HEK293 (cell line): ENCODE results near the gene LBX2.

Experiments used
- ATF2 ChIP-seq: fragments of 450-650 bp; formaldehyde crosslinking; IDR thresholded peaks from 2 replicates; pipeline ENCODE4 v1.5.1; 2016; ENCODE audit warnings: missing biosample characterization, missing genetic modification characterization, low read depth
- CTCF ChIP-seq: fragments of 450-650 bp; formaldehyde crosslinking; IDR thresholded peaks from 2 replicates; pipeline ENCODE4 v1.5.1; 2016; ENCODE audit warnings: missing biosample characterization, missing genetic modification characterization
- EGR2 ChIP-seq: fragments of 450-650 bp; formaldehyde crosslinking; IDR thresholded peaks from 2 replicates; pipeline ENCODE4 v1.5.1; 2016; ENCODE audit warnings: low read depth, missing biosample characterization, missing genetic modification characterization
- KLF10 ChIP-seq: fragments of 450-650 bp; IDR thresholded peaks from 2 replicates; pipeline ENCODE4 v1.5.1; 2018; ENCODE audit warnings: missing biosample characterization, mild to moderate bottlenecking, missing genetic modification characterization
- MEIS1 ChIP-seq: sonication (generic); formaldehyde crosslinking; IDR thresholded peaks from 2 replicates; pipeline ENCODE4 v1.8.1; 2022; ENCODE audit warnings: missing genetic modification reagents, mild to moderate bottlenecking, borderline replicate concordance
- PBX3 ChIP-seq: sonication (generic); formaldehyde crosslinking; IDR thresholded peaks from 2 replicates; pipeline ENCODE4 v1.8.1; 2022; ENCODE audit warnings: mild to moderate bottlenecking, moderate library complexity, missing genetic modification reagents
- PRDM1 ChIP-seq: fragments of 450-650 bp; formaldehyde crosslinking; IDR thresholded peaks from 2 replicates; pipeline ENCODE4; 2016; ENCODE audit warnings: missing biosample characterization, missing genetic modification characterization
- REST ChIP-seq: fragments of 450-650 bp; formaldehyde crosslinking; IDR thresholded peaks from 2 replicates; pipeline ENCODE4 v1.5.1; 2016; ENCODE audit warnings: missing biosample characterization, missing genetic modification characterization
- SP2 ChIP-seq: fragments of 450-650 bp; formaldehyde crosslinking; IDR thresholded peaks from 2 replicates; pipeline ENCODE4 v1.5.1; 2016; ENCODE audit warnings: missing biosample characterization, missing genetic modification characterization
- ZBTB8A ChIP-seq: fragments of 450-650 bp; formaldehyde crosslinking; IDR thresholded peaks from 2 replicates; pipeline ENCODE4 v1.5.1; 2016; ENCODE audit warnings: missing biosample characterization, missing genetic modification characterization
- ZNF184 ChIP-seq: fragments of 450-650 bp; IDR thresholded peaks from 2 replicates; pipeline ENCODE4 v1.5.1; 2018; ENCODE audit warnings: missing biosample characterization, mild to moderate bottlenecking, missing genetic modification characterization
- ZNF701 ChIP-seq: fragments of 450-650 bp; formaldehyde crosslinking; IDR thresholded peaks from 2 replicates; pipeline ENCODE4 v1.5.1; 2016; ENCODE audit warnings: missing biosample characterization, missing genetic modification characterization
- ZNF785 ChIP-seq: fragments of 450-650 bp; formaldehyde crosslinking; IDR thresholded peaks from 2 replicates; pipeline ENCODE4 v1.5.1; 2016; ENCODE audit warnings: missing biosample characterization, missing genetic modification characterization

GRCh38 chr2:74527741-74528140, 28.3 kb upstream of the LBX2 start:
- TF ChIP-seq ZNF785 (tag by site-specific recombination) (no peak), ZBTB8A (tag by site-specific recombination) (no peak), PBX3 (no peak), SP2 (no peak), CTCF (tag by site-specific recombination) (no peak), PRDM1 (no peak), MEIS1 (CRISPR knock-in tag) (no peak), REST (tag by site-specific recombination) (no peak), EGR2 (tag by site-specific recombination) (no peak), ZNF701 (tag by site-specific recombination) (no peak), KLF10 (tag by site-specific recombination) (no peak), ZNF184 (no peak), ATF2 (tag by site-specific recombination) (no peak)
